Chondrocyte (in vitro differentiated cells): ENCODE results near the gene BORCS6. TPM values are rescaled to one million over a fixed set of nuclear protein-coding genes. Genes with fewer than 3 reads are reported as not detected.
"Not testable (repeated sequence)": the region's sequence is repeated elsewhere in the genome, so short reads cannot be mapped to it uniquely, and the experiment has no call there.

Experiments
- DNase-seq: peaks from one replicate; pipeline ENCODE4 v3.0.0; 2021; ENCODE audit warnings: mixed read lengths, low spot score
- H3K27ac Mint-ChIP-seq: one replicate; pipeline ENCODE4 v1.8.0; 2021; ENCODE audit warnings: mild to moderate bottlenecking, moderate library complexity, mixed read lengths; ENCODE audit not compliant: unreplicated experiment
- H3K27me3 Mint-ChIP-seq: 2 replicates; pipeline ENCODE4 v1.8.0; 2021; ENCODE audit warnings: low read depth, mixed read lengths
- H3K36me3 Mint-ChIP-seq: 2 replicates; pipeline ENCODE4 v1.8.0; 2021; ENCODE audit warnings: low read depth, mixed read lengths
- H3K4me1 Mint-ChIP-seq: 2 replicates; pipeline ENCODE4 v1.8.0; 2021; ENCODE audit warnings: low read depth, mild to moderate bottlenecking, mixed read lengths
- H3K4me3 Mint-ChIP-seq: one replicate; pipeline ENCODE4 v1.8.0; 2021; ENCODE audit warnings: mild to moderate bottlenecking, moderate library complexity, mixed read lengths; ENCODE audit not compliant: unreplicated experiment
- H3K9me3 Mint-ChIP-seq: 2 replicates; pipeline ENCODE4 v1.8.0; 2021; ENCODE audit warnings: low read depth, mixed read lengths
- total RNA-seq: library from RNA; stranded (reverse); gene quantifications from 3 replicates; pipeline ENCODE4 v1.2.1, GENCODE V29; 2021
- TF ChIP-seq, protein P1 (sequence below): fragments of 200-600 bp; sonication (generic); IDR thresholded peaks from 2 replicates; pipeline ENCODE4 v1.5.0; 2021; ENCODE audit warnings: antibody characterized with exemption, mild to moderate bottlenecking, moderate library complexity

The BORCS6 gene
- total RNA-seq, 1 donor from 2014 or later = 8.2 TPM

DNA sequence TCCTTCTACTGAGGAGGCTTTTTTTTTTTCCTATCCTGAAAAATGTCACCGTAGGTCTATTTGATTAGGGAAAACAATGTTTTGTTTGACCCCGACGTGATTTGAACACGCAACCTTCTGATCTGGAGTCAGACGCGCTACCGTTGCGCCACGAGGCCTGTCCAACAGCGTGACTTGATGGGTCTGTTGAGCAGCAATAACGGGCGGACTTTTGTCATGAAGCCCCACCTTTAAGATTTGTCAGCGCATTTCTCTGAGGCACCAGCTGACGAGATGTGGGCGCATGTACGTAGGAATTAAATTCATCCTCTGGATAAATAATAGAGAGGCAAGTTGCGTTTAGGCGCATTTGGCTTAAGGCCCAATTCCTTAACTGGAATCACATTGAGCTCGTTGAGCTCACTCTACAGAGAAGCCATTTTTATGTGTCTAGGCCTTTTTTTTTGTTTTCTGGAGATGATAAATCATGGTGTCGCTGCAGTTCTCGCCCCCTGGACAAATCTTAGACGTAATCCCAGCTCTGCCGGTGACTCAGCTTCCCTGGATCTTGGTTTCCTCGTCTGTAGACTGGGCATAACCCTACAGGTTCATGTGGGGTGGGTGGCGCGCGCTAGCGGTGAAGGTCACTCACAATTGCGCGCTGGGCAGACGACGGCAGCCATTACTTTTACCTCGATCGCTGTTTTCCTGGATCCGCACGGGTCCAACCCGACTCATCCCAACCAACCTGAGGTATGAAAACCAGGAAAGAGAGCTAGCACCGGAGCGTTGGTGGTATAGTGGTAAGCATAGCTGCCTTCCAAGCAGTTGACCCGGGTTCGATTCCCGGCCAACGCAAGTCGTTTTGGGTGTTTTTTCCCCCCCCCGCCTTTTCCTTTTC lies 31.0 kb upstream of the BORCS6 start:
- Mint-ChIP-seq H3K4me1 (peaks cover 38% of the 10 kb centered on the region), H3K27ac (peak overlapping the region; percentile 99), H3K36me3 (no peaks in the 10 kb centered on the region), H3K27me3 (no peaks in the 10 kb centered on the region), H3K9me3 (no peaks in the 10 kb centered on the region), H3K4me3 (peak overlapping the region; percentile 96)
- DNase-seq = peak; percentile 92
- TF ChIP-seq, protein P1, sequence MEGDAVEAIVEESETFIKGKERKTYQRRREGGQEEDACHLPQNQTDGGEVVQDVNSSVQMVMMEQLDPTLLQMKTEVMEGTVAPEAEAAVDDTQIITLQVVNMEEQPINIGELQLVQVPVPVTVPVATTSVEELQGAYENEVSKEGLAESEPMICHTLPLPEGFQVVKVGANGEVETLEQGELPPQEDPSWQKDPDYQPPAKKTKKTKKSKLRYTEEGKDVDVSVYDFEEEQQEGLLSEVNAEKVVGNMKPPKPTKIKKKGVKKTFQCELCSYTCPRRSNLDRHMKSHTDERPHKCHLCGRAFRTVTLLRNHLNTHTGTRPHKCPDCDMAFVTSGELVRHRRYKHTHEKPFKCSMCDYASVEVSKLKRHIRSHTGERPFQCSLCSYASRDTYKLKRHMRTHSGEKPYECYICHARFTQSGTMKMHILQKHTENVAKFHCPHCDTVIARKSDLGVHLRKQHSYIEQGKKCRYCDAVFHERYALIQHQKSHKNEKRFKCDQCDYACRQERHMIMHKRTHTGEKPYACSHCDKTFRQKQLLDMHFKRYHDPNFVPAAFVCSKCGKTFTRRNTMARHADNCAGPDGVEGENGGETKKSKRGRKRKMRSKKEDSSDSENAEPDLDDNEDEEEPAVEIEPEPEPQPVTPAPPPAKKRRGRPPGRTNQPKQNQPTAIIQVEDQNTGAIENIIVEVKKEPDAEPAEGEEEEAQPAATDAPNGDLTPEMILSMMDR = peak; percentile 36

DNA sequence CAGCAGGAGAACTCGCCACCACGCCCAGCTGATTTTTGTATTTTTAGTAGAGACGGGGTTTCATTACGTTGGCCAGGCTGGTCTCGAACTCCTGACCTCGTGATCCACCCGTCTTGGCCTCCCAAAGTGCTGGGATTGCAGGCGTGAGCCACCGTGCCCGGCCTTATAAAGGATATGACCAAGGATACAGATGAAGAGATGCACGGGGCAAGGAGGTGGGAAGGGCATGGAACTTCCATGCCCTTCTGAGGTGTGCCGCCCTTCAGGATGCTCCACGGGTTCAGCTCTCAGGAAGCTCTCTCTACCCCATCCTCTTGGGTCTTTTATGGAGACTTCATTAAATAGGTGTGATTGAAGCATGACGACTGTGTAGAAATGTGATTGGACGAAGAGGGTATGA lies 24.0 kb upstream of the BORCS6 start:
- not testable (repeated sequence) for H3K4me3 Mint-ChIP-seq

DNA sequence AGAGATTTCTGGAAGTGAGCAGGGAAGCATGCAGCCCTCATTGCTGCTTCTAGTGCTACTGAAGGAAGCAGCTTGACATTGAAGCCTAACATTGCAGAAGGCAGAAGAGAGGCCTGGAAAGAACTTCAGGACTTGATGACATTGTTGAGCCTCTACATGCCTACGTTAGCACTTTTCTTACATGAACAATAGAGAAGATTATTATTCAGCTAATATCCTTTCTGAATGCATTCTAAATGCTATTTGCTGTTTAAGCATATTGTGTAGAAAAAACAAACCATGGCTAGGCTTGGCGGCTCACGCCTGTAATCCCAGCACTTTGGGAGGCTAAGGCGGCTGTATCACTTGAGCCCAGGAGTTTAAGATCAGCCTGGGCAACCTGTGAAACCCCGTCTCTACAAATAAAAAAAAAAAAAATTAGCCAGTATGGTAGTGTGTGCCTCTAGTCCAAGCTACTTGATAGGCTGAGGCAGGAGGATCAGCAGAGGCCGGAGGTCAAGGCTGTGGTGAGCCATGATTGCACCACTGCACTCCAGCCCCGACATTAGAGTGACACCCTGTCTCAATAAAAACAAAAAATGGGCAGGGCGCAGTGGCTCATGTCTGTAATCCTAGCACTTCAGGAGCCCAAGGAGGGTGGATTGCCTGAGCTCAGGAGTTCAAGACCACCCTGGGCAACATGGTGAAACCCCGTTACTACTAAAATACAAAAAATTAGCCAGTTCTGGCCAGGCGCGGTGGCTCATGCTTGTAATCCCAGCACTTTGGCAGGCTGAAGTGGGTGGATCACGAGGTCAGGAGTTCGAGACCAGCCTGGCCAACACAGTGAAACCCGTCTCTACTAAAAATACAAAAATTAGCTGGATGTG lies 22.6 kb upstream of the BORCS6 start:
- H3K9me3 Mint-ChIP-seq = no peaks in the 10 kb centered on the region
- no peak for DNase-seq
- H3K27ac Mint-ChIP-seq = no peak overlapping the region
- TF ChIP-seq, protein P1 = no peak
- H3K36me3 Mint-ChIP-seq = no peaks in the 10 kb centered on the region
- no peak overlapping the region for H3K4me3 Mint-ChIP-seq
- H3K4me1 Mint-ChIP-seq = peaks cover 19% of the 10 kb centered on the region
- no peaks in the 10 kb centered on the region for H3K27me3 Mint-ChIP-seq

More for the DNA sequence above, 24.0 kb upstream of the BORCS6 start:
- not testable (repeated sequence) for H3K27ac Mint-ChIP-seq, H3K36me3 Mint-ChIP-seq, H3K9me3 Mint-ChIP-seq, H3K27me3 Mint-ChIP-seq, DNase-seq
- peaks cover 20% of the 10 kb centered on the region for H3K4me1 Mint-ChIP-seq

DNA sequence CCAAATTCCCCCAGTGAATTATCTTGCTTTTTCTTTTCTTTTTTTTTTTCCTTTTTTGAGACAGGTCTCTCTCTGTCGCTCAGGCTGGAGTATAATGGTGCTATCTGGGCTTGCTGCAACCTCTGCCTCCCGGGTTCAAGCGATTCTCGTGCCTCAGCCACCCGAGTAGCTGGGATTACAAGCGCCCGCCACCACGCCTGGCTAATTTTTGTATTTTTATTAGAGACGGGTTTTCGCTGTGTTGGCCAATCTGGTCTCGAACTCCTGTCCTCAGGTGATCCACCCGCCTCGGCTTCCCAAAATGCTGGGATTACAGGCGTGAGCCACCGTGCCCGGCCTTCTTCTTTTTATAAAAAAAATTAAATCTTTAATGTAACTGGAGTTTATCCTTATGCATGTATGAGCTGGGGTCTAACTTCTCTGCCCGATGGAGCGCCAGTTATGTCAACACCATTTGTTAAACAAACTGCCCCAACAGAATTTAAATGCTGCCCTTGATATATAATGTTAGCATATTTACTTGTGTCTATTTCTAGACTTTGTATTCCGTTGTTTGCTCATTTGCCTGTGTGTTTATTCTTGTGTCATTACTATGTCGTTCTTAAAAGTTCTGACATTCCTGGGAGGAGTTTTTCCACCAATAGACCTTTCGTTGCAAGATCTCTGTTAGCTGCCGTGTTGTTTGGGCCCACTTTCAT lies 20.9 kb upstream of the BORCS6 start:
- Mint-ChIP-seq H3K4me1 (peaks cover 19% of the 10 kb centered on the region), H3K9me3 (no peaks in the 10 kb centered on the region), H3K4me3 (peak overlapping the region; percentile 93), H3K27me3 (no peaks in the 10 kb centered on the region), H3K27ac (peak overlapping the region; percentile 98), H3K36me3 (no peaks in the 10 kb centered on the region)
- no peak for DNase-seq
- TF ChIP-seq, protein P1 = no peak

DNA sequence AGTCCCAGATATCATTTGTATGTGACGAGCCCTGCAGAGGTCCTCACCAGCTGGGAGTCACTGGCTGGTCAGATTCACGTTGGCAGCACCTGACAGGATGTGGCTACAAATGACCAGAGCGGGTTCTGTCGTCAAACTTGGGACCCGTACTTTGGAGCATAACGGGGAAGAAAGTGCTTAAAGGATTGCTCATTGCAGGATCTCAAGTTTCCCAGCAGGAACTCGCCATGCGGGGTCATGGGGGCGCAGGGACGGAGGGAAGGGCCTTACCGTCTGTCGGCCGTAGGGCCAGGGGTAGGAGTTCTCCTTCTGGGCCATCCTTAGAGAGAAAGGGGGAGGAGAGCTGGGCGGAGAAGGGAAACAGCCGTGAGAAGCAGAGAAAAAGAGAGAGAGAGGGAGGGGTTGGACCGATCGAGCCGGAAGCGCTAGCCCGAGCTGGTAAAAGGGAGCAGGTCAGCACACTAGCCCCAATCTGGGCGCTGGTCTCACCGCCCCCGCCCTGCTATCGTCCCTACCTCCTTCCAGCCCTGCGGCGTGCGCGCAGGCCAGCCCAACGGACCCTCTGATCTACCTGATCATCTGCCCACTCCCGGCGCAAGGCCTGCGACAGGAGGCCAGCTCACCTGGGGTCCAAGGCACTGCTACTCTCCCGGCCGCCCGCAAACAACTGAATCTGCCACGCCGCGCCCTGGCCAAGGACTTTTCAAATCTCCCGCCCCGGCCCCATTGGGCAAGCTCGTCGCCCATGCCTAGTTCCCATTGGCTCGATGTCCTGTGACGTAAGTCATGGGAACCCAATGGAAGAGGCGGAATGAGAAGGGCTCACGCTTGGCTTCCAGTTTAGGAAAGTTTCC lies 20.2 kb upstream of the BORCS6 start, which contains the start of gene AURKB:
TSS of gene AURKB (minus strand) at position 669 of the 854 bp plus-strand sequence. CDS start at position 318, 351 bp downstream.
- no peaks in the 10 kb centered on the region for H3K9me3 Mint-ChIP-seq
- DNase-seq = no peak
- no peaks in the 10 kb centered on the region for H3K36me3 Mint-ChIP-seq
- no peaks in the 10 kb centered on the region for H3K27me3 Mint-ChIP-seq
- peaks cover 19% of the 10 kb centered on the region for H3K4me1 Mint-ChIP-seq
- TF ChIP-seq, protein P1 = no peak
- peak within 1 kb of the TSS; percentile 98 for H3K27ac Mint-ChIP-seq
- H3K4me3 Mint-ChIP-seq = peak within 1 kb of the TSS; percentile 93
